DMS 273 (cell line): ENCODE measurements around the gene COL13A1.

Experiments used
- DNase-seq: peaks from one replicate; lab custom pipeline; 2025; ENCODE audit not compliant: unreplicated experiment; lab: John Stamatoyannopoulos, UW

Gene COL13A1

DNA sequence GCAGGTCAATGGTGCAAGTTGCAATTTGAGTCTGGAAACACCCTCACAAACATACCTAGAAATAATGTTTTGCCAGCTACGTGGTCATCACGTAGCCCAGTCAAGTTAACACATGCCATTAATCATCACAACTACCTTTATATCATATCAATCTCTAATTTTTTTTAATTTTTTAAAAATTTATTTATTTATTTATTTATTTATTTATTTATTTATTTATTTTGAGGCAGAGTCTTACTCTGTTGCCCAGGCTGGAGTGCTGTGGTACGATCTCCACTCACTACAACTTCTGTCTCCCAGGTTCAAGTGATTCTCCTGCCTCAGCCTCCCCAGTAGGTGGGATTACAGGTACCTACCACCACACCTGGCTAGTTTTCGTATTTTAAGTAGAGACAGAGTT, 198.6 kb downstream of the COL13A1 start:
- no peak for DNase-seq

DNA sequence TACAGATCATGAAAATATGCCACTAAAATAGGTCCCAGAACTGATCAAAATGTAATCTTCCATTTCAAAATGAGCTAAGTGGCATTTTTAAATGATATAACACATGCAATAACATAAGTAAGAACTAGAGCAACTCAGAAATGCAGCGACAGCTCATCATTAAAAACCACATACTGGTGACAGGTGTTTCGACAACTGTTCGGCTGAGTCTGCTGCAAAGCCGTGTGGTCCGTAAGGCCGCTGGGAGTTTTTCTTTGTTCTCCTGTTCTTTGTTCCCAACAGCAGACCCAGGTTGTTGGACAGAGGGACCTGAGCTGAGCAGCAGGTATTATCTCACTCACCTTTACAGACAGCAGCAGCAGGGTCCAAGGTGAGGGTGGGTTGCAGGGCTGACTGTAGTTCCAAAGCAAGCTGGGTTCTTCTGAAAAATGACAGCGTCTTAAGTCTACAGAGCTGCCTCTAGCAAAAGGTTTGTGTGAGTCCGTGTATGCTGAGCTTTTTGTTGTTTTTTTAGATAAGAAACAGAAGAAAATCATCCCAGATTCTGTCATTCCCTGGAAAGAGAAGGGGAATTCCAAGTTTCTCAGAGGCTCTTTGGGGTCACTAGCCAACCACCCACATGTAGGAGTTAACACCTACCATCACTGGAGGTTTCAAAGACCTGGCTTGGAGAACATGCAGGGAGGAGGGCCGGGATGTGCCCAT, 205.6 kb downstream of the COL13A1 start:
- peak; percentile 12 for DNase-seq
